Measurements from ENCODE around the gene SERPINB1. TPM values are rescaled to one million over a fixed set of nuclear protein-coding genes. Genes with fewer than 3 reads are reported as not detected.

The SERPINB1 gene
- total RNA-seq, 2 experiments from 2014 or later = 1.2 to 3.5 TPM

DNA sequence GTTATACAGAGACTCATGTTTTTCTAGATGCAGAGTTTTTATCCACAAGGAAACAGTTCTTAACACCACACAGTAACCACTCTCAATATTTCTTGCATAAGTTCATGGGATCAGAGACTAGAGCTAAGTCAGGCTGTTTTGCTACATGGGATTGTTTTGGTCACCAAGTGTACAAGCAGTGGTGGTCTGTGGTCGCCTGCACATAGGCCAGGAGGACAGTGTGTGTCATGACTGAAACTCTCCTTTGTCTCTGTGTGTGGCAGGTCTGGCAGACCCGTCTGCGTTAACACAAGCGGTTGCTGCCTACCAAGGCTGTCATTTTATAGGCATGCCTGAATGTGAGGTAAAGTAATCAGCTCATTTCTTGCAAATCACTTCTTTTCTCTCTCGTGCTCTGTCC, 57.6 kb downstream of the SERPINB1 start:
- no peaks in the 10 kb centered on the region for H3K9me3 ChIP-seq (ENCODE audit: low read length)
- no peak overlapping the region for H2AFZ ChIP-seq (ENCODE audit: low read length)
- DNase-seq (ENCODE audit: low spot score) = no peak
- POLR2A ChIA-PET = interaction anchor here (1.0 to 1.8 kb wide), 2 partner anchors 15 to 18 kb away, joined by 3 to 6 read pairs; no protein-coding TSS in a partner anchor
- H3K36me3 ChIP-seq (ENCODE audit: insufficient read depth, low read length) = peaks cover 91% of the 10 kb centered on the region
- intact Hi-C loops (cut with micrococcal nuclease; ENCODE audit: unreplicated experiment) = no loop called here
- H3K79me2 ChIP-seq (ENCODE audit: insufficient read depth, low read depth, low read length) = no peaks in the 10 kb centered on the region; the same call in 1 of the 2 replicates
- H3K9me2 ChIP-seq (ENCODE audit: insufficient read depth, low read length) = no peaks in the 10 kb centered on the region
- no peak overlapping the region for H3K4me2 ChIP-seq (ENCODE audit: low read length)
- H3K27ac ChIP-seq (ENCODE audit: low read depth, low read length, poor library complexity, severe bottlenecking) = no peak overlapping the region
- peaks cover 7% of the 10 kb centered on the region; the same call in 1 of the 2 replicates for H4K20me1 ChIP-seq (ENCODE audit: insufficient read depth, low read length)
- no peak overlapping the region for H3K4me3 ChIP-seq (ENCODE audit: low read depth, low read length, poor library complexity, severe bottlenecking)
- TF ChIP-seq, protein P1, sequence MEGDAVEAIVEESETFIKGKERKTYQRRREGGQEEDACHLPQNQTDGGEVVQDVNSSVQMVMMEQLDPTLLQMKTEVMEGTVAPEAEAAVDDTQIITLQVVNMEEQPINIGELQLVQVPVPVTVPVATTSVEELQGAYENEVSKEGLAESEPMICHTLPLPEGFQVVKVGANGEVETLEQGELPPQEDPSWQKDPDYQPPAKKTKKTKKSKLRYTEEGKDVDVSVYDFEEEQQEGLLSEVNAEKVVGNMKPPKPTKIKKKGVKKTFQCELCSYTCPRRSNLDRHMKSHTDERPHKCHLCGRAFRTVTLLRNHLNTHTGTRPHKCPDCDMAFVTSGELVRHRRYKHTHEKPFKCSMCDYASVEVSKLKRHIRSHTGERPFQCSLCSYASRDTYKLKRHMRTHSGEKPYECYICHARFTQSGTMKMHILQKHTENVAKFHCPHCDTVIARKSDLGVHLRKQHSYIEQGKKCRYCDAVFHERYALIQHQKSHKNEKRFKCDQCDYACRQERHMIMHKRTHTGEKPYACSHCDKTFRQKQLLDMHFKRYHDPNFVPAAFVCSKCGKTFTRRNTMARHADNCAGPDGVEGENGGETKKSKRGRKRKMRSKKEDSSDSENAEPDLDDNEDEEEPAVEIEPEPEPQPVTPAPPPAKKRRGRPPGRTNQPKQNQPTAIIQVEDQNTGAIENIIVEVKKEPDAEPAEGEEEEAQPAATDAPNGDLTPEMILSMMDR (conservative IDR thresholded peaks at IDR 0.05; ENCODE audit: low read length) = no peak
- TF ChIP-seq EZH2phosphoT487 (IDR thresholded peaks at IDR 0.05; ENCODE audit: borderline replicate concordance, low read depth, low read length) = no peak
- CTCF ChIA-PET (ENCODE audit: unreplicated experiment) = no interaction called here
- no peaks in the 10 kb centered on the region for H3K4me1 ChIP-seq (ENCODE audit: insufficient read depth, low read length, poor library complexity, severe bottlenecking)
- no TSS peak for BruUV-seq (replicated peaks)

- no peak overlapping the region for H3K4me2 ChIP-seq (ENCODE audit: low read length)
- no peak for TF ChIP-seq EZH2phosphoT487 (IDR thresholded peaks at IDR 0.05; ENCODE audit: borderline replicate concordance, low read depth, low read length)
- TF ChIP-seq, protein P1 (conservative IDR thresholded peaks at IDR 0.05; ENCODE audit: low read length) = no peak
- H2AFZ ChIP-seq (ENCODE audit: low read length) = no peak overlapping the region
- H3K4me3 ChIP-seq (ENCODE audit: low read depth, low read length, poor library complexity, severe bottlenecking) = no peak overlapping the region
- no peak overlapping the region for H3K27ac ChIP-seq (ENCODE audit: low read depth, low read length, poor library complexity, severe bottlenecking)
- CTCF ChIA-PET (ENCODE audit: unreplicated experiment) = no interaction called here
- no peaks in the 10 kb centered on the region for H3K4me1 ChIP-seq (ENCODE audit: insufficient read depth, low read length, poor library complexity, severe bottlenecking)
- H3K9me2 ChIP-seq (ENCODE audit: insufficient read depth, low read length) = no peaks in the 10 kb centered on the region
- no TSS peak for BruUV-seq (replicated peaks)
- peaks cover 4% of the 10 kb centered on the region; the same call in 1 of the 2 replicates for H3K79me2 ChIP-seq (ENCODE audit: insufficient read depth, low read depth, low read length)
- H3K36me3 ChIP-seq (ENCODE audit: insufficient read depth, low read length) = peaks cover 94% of the 10 kb centered on the region
- H3K9me3 ChIP-seq (ENCODE audit: low read length) = no peaks in the 10 kb centered on the region
- intact Hi-C loops (cut with micrococcal nuclease; ENCODE audit: unreplicated experiment) = no loop called here
- POLR2A ChIA-PET = interaction anchor here (1.0 to 1.8 kb wide), 3 partner anchors 13 to 17 kb away, joined by 3 to 6 read pairs (median 3); no protein-coding TSS in a partner anchor
- DNase-seq (ENCODE audit: low spot score) = no peak
- peaks cover 7% of the 10 kb centered on the region; the same call in 1 of the 2 replicates for H4K20me1 ChIP-seq (ENCODE audit: insufficient read depth, low read length)
Observed at GRCh38 chr6:2783188-2783963, 58.3 kb downstream of the SERPINB1 start.

DNA sequence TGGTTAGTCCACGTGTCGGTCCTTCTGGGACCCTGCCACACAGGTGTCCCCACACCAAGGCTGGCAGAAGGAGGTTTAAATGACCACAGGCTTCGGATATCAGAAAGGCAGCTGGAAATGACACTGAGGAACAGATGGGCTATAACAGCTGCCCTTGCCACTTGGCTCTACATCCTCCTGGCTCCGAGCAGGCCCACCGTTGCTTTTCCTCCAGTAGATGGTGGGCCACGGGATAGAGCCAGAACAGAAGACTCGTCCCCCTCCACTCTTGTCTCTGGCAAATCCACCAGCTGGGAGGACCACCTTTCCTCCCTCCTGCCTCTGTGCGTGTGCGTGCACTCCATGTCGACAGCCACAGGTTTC, 58.9 kb downstream of the SERPINB1 start:
- no peak overlapping the region for H3K27ac ChIP-seq (ENCODE audit: low read depth, low read length, poor library complexity, severe bottlenecking)
- H2AFZ ChIP-seq (ENCODE audit: low read length) = no peak overlapping the region
- no peaks in the 10 kb centered on the region for H3K9me2 ChIP-seq (ENCODE audit: insufficient read depth, low read length)
- CTCF ChIA-PET (ENCODE audit: unreplicated experiment) = no interaction called here
- BruUV-seq (replicated peaks) = no TSS peak
- DNase-seq (ENCODE audit: low spot score) = no peak
- POLR2A ChIA-PET = interaction anchor here (1.5 kb wide), 1 partner anchor 12 kb away, joined by 3 read pairs; no protein-coding TSS in a partner anchor
- no peaks in the 10 kb centered on the region for H3K9me3 ChIP-seq (ENCODE audit: low read length)
- no peak overlapping the region for H3K4me2 ChIP-seq (ENCODE audit: low read length)
- intact Hi-C loops (cut with micrococcal nuclease; ENCODE audit: unreplicated experiment) = no loop called here
- peaks cover 10% of the 10 kb centered on the region; the same call in 1 of the 2 replicates for H3K79me2 ChIP-seq (ENCODE audit: insufficient read depth, low read depth, low read length)
- no peaks in the 10 kb centered on the region for H3K4me1 ChIP-seq (ENCODE audit: insufficient read depth, low read length, poor library complexity, severe bottlenecking)
- H4K20me1 ChIP-seq (ENCODE audit: insufficient read depth, low read length) = peaks cover 7% of the 10 kb centered on the region
- no peak overlapping the region for H3K4me3 ChIP-seq (ENCODE audit: low read depth, low read length, poor library complexity, severe bottlenecking)
- TF ChIP-seq, protein P1 (conservative IDR thresholded peaks at IDR 0.05; ENCODE audit: low read length) = no peak
- TF ChIP-seq EZH2phosphoT487 (IDR thresholded peaks at IDR 0.05; ENCODE audit: borderline replicate concordance, low read depth, low read length) = no peak
- H3K36me3 ChIP-seq (ENCODE audit: insufficient read depth, low read length) = peaks cover 97% of the 10 kb centered on the region
